Measurements from ENCODE around the gene STK38. TPM values are rescaled to one million over a fixed set of nuclear protein-coding genes. Genes with fewer than 3 reads are reported as not detected.
"Not testable (repeated sequence)": the region's sequence is repeated elsewhere in the genome, so short reads cannot be mapped to it uniquely, and the experiment has no call there.

Gene STK38
- total RNA-seq, 4 donors from 2014 or later: 32.0 to 44.3 (median 40.3) TPM

DNA sequence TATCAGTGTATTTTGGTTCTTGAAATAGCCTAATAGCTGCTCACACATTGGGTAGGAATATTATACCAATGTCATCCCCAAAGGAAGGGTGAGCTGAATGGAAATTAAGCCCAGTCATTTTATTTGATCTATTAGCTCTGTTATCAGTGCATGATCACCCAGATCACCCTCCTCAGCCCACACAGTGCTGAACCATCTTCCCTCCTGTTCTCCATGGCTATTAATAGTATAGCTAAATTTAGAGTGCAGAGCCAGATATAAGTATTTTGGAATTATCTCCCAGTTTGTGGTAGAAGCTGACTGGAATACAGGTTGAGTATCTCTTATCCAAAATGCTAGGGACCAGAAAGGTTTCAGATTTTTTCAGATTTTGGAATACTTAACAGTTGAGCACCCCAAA, 59.1 kb downstream of the STK38 start:
- DNase-seq (ENCODE audit: extremely low spot score): no peak
- peaks cover 0 to 56% (median 43%) of the 10 kb centered on the region in 4 donors for H3K36me3 ChIP-seq
- TF ChIP-seq EP300 (IDR thresholded peaks at IDR 0.05) (no peak), POLR2A (IDR thresholded peaks at IDR 0.05; ENCODE audit: low read depth) (no peak), POLR2AphosphoS5 (IDR thresholded peaks at IDR 0.05) (no peak)
- TF ChIP-seq, protein P1, sequence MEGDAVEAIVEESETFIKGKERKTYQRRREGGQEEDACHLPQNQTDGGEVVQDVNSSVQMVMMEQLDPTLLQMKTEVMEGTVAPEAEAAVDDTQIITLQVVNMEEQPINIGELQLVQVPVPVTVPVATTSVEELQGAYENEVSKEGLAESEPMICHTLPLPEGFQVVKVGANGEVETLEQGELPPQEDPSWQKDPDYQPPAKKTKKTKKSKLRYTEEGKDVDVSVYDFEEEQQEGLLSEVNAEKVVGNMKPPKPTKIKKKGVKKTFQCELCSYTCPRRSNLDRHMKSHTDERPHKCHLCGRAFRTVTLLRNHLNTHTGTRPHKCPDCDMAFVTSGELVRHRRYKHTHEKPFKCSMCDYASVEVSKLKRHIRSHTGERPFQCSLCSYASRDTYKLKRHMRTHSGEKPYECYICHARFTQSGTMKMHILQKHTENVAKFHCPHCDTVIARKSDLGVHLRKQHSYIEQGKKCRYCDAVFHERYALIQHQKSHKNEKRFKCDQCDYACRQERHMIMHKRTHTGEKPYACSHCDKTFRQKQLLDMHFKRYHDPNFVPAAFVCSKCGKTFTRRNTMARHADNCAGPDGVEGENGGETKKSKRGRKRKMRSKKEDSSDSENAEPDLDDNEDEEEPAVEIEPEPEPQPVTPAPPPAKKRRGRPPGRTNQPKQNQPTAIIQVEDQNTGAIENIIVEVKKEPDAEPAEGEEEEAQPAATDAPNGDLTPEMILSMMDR (IDR thresholded peaks at IDR 0.05): no peak
- H3K4me3 ChIP-seq: no peak overlapping the region
- H3K4me1 ChIP-seq: peaks cover 5 to 13% (median 12%) of the 10 kb centered on the region in 4 donors
- H3K27me3 ChIP-seq: no peaks in the 10 kb centered on the region
- intact Hi-C loops (cut with DNase I): no loop called here
- H3K9me3 ChIP-seq: no peaks in the 10 kb centered on the region
- H3K27ac ChIP-seq (replicated peaks in 1 of 4): no peak overlapping the region

DNA sequence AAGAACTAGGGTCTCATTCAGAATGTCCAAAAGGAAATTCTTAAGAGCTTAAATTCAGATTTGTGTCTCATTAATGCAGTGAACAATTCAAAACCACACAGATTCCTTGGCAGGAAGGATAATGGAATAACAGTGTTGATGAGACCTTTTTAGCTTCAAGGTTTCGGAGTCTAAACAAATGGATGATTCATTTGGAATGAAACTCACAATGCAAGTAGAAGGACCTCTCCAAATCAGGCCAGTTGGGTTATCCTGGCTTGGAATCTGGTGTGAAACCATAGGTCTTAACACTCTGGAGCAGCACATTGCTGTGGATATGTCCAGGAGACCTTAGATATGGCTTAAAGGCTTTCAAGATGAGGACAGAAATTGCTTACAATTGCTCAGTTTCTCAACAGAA, 59.6 kb downstream of the STK38 start:
- DNase-seq (ENCODE audit: extremely low spot score): no peak
- no peak overlapping the region for H3K4me3 ChIP-seq
- TF ChIP-seq POLR2A (IDR thresholded peaks at IDR 0.05; ENCODE audit: low read depth) (no peak), POLR2AphosphoS5 (IDR thresholded peaks at IDR 0.05) (no peak), EP300 (IDR thresholded peaks at IDR 0.05) (no peak)
- TF ChIP-seq, protein P1 (IDR thresholded peaks at IDR 0.05): no peak
- no peak overlapping the region for H3K27ac ChIP-seq (replicated peaks in 1 of 4)
- intact Hi-C loops (cut with DNase I): no loop called here
- H3K4me1 ChIP-seq: peaks cover 5 to 13% (median 12%) of the 10 kb centered on the region in 4 donors
- no peaks in the 10 kb centered on the region for H3K27me3 ChIP-seq
- peaks cover 0 to 57% (median 44%) of the 10 kb centered on the region in 4 donors for H3K36me3 ChIP-seq
- no peaks in the 10 kb centered on the region for H3K9me3 ChIP-seq
- WGBS: 48% methylated on average over 1 of the region's 1 CpG

DNA sequence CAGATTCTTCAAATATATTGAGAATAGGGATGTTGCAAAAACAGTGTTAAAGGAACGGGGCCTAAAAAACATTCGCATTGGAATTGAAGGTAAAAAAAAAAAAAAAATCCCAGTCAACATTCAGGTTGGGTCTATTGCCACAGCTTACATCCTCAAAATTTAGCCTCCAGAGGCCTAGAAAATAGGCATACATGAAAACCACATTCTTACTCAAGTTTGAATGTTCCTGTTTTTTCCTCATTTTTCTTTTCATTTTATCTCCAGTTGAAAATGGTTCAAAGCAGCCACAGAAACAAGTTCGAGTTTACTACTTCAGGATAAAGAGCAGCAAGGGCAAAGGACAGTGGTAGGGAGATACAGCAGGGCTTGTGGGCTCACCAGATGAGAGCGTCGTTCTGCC, 62.5 kb downstream of the STK38 start:
- Histone ChIP-seq H3K4me3 (no peak overlapping the region), H3K36me3 (peaks cover 24 to 78% (median 70%) of the 10 kb centered on the region in 4 donors), H3K4me1 (peaks cover 5 to 13% (median 12%) of the 10 kb centered on the region in 4 donors), H3K27me3 (no peaks in the 10 kb centered on the region), H3K9me3 (no peaks in the 10 kb centered on the region), H3K27ac (replicated peaks in 1 of 4) (no peak overlapping the region)
- WGBS: 88% methylated on average over 5 of the region's 5 CpGs
- TF ChIP-seq, protein P1 (IDR thresholded peaks at IDR 0.05): no peak
- intact Hi-C loops (cut with DNase I): no loop called here
- DNase-seq (ENCODE audit: extremely low spot score): no peak

DNA sequence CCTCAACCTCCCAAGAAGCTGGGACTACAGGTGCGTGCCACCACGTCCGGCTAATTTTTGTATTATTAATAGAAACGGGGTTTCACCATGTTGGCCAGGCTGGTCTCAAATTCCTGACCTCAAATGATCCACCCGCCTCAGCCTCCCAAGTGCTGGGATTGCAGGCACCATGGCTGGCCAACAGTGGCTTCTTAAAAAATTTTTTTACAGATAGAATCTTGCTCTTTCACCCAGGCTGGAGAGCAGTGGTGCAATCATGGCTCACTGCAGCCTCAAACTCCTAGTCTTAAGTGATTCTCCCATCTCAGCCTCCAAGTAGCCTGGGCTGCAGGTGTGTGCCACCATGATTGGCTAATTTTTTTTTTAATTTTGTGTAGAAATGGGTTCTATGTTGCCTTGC, 64.0 kb downstream of the STK38 start:
- H3K27me3 ChIP-seq; intact Hi-C loops (cut with DNase I); H3K9me3 ChIP-seq; H3K27ac ChIP-seq (replicated peaks in 1 of 4); DNase-seq (ENCODE audit: extremely low spot score); H3K4me3 ChIP-seq: not testable (repeated sequence)
- Histone ChIP-seq H3K4me1 (peaks cover under 1 to 17% (median 10%) of the 10 kb centered on the region in 4 donors), H3K36me3 (peaks cover 24 to 90% (median 78%) of the 10 kb centered on the region in 4 donors)
- 94% methylated on average over 5 of the region's 5 CpGs for WGBS

DNA sequence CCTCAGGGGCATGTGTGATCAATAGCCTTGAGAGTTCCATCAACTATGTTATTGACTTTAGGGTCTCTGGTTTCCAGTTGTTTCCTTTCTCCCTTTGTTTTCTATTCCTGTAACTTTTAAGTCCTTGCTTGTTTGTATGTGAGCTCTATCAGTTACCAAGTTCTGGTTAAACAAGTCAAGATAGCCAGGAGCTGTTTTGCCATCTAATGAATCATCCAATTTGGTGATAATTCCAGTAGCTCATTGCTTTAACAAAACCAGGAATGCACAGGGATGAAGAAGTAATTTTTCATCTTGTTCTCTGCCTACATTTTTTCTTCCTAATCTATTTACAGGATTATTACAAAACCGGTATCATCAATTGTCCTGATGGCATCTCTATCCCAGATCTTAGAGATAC, 68.0 kb downstream of the STK38 start:
- Histone ChIP-seq H3K9me3 (no peaks in the 10 kb centered on the region), H3K27ac (replicated peaks in 1 of 4) (no peak overlapping the region), H3K4me1 (peaks cover 0 to 8% (median 0%) of the 10 kb centered on the region in 4 donors), H3K4me3 (no peak overlapping the region), H3K27me3 (no peaks in the 10 kb centered on the region), H3K36me3 (peaks cover 24 to 69% (median 52%) of the 10 kb centered on the region in 4 donors)
- intact Hi-C loops (cut with DNase I): no loop called here
- no peak for DNase-seq (ENCODE audit: extremely low spot score)
- WGBS: 52% methylated on average over 1 of the region's 1 CpG
- TF ChIP-seq, protein P1 (IDR thresholded peaks at IDR 0.05): no peak

Data from esophagus muscularis mucosa (tissue), 4 donors.